ENCODE data around the gene ABCA7. TPM values are rescaled to one million over a fixed set of nuclear protein-coding genes. Genes with fewer than 3 reads are reported as not detected.

The ABCA7 gene
- polyA plus RNA-seq, 6 donors from 2014 or later, result 9.4 to 22.5 (median 11.1) TPM

- Mint-ChIP-seq H3K27me3 (no peaks in the 10 kb centered on the region), H3K36me3 (peaks cover 0 to 5% of the 10 kb centered on the region in 2 donors), H3K4me1 (peaks cover 0 to 7% (median 7%) of the 10 kb centered on the region in 3 donors), H3K9me3 (peaks cover 0 to 1% (median 0%) of the 10 kb centered on the region in 7 donors), H3K27ac (no peak overlapping the region), H3K4me3 (peak overlapping the region in 1 of 8 donors; percentile 51)
- ATAC-seq (ENCODE audit: low read depth in 2 of 2), result no peak
- DNase-seq, result no peak
Measured at GRCh38 chr19:1008268-1009040, 31.5 kb upstream of the ABCA7 start.

- Mint-ChIP-seq H3K4me1 (peaks cover 2 to 14% (median 7%) of the 10 kb centered on the region in 3 donors), H3K27me3 (no peaks in the 10 kb centered on the region), H3K4me3 (no peak overlapping the region), H3K36me3 (peaks cover 0 to 5% of the 10 kb centered on the region in 2 donors), H3K27ac (no peak overlapping the region), H3K9me3 (peaks cover 0 to 1% (median 0%) of the 10 kb centered on the region in 7 donors)
- no peak for ATAC-seq (ENCODE audit: low read depth in 2 of 2)
- DNase-seq, result no peak
Measured at GRCh38 chr19:1009041-1009980, 30.6 kb upstream of the ABCA7 start.

GRCh38 chr19:1009981-1010538 is 29.8 kb upstream of the ABCA7 start:
- Mint-ChIP-seq H3K4me1 (peaks cover 2 to 14% (median 7%) of the 10 kb centered on the region in 3 donors), H3K36me3 (peaks cover 0 to 5% of the 10 kb centered on the region in 2 donors), H3K4me3 (no peak overlapping the region), H3K27ac (peak overlapping the region in 1 of 6 donors; percentile 81), H3K27me3 (no peaks in the 10 kb centered on the region), H3K9me3 (peaks cover 0 to 1% (median 0%) of the 10 kb centered on the region in 7 donors)
- ATAC-seq (ENCODE audit: low read depth in 2 of 2) (no peak), DNase-seq (no peak)

- H3K4me3 Mint-ChIP-seq, result no peak overlapping the region
- H3K9me3 Mint-ChIP-seq, result no peaks in the 10 kb centered on the region
Measured at GRCh38 chr19:1010586-1011510, 29.1 kb upstream of the ABCA7 start.

GRCh38 chr19:1011831-1012333 is 28.0 kb upstream of the ABCA7 start:
- Mint-ChIP-seq H3K27me3 (no peaks in the 10 kb centered on the region), H3K27ac (no peak overlapping the region), H3K4me3 (no peak overlapping the region), H3K9me3 (no peaks in the 10 kb centered on the region), H3K4me1 (peaks cover 8 to 12% (median 9%) of the 10 kb centered on the region in 3 donors), H3K36me3 (peaks cover 0 to 2% of the 10 kb centered on the region in 2 donors)
- ATAC-seq (ENCODE audit: low read depth in 2 of 2), result no peak
- DNase-seq, result no peak

More at GRCh38 chr19:1010586-1011510, 29.1 kb upstream of the ABCA7 start:
- Mint-ChIP-seq H3K27ac (no peak overlapping the region), H3K4me1 (peaks cover 2 to 14% (median 5%) of the 10 kb centered on the region in 3 donors), H3K27me3 (no peaks in the 10 kb centered on the region), H3K36me3 (peaks cover 0 to 5% of the 10 kb centered on the region in 2 donors)
- DNase-seq (no peak), ATAC-seq (ENCODE audit: low read depth in 2 of 2) (no peak)

- H3K27me3 Mint-ChIP-seq, result no peaks in the 10 kb centered on the region
- no peak overlapping the region for H3K27ac Mint-ChIP-seq
- H3K4me3 Mint-ChIP-seq, result no peak overlapping the region
- no peak for DNase-seq
- peaks cover 11 to 14% (median 13%) of the 10 kb centered on the region in 3 donors for H3K4me1 Mint-ChIP-seq
- ATAC-seq (ENCODE audit: low read depth in 2 of 2), result no peak
- H3K9me3 Mint-ChIP-seq, result no peaks in the 10 kb centered on the region
- no peaks in the 10 kb centered on the region for H3K36me3 Mint-ChIP-seq
Measured at GRCh38 chr19:1012334-1012733, 27.6 kb upstream of the ABCA7 start.

GRCh38 chr19:1013218-1013617 is 26.7 kb upstream of the ABCA7 start:
- H3K9me3 Mint-ChIP-seq, result no peaks in the 10 kb centered on the region
- no peaks in the 10 kb centered on the region for H3K27me3 Mint-ChIP-seq
- ATAC-seq (ENCODE audit: low read depth in 2 of 2) (no peak), DNase-seq (no peak)
- H3K4me3 Mint-ChIP-seq, result no peak overlapping the region
- H3K27ac Mint-ChIP-seq, result peak overlapping the region in 1 of 6 donors; percentile 34
- no peaks in the 10 kb centered on the region for H3K36me3 Mint-ChIP-seq
- peaks cover 20 to 22% (median 22%) of the 10 kb centered on the region in 3 donors for H3K4me1 Mint-ChIP-seq

- ATAC-seq (ENCODE audit: low read depth in 2 of 2) (no peak), DNase-seq (no peak)
- Mint-ChIP-seq H3K27ac (peak overlapping the region in 1 of 6 donors; percentile 50), H3K4me3 (no peak overlapping the region), H3K9me3 (no peaks in the 10 kb centered on the region), H3K4me1 (peaks cover 22 to 31% (median 23%) of the 10 kb centered on the region in 3 donors), H3K27me3 (no peaks in the 10 kb centered on the region), H3K36me3 (no peaks in the 10 kb centered on the region)
Measured at GRCh38 chr19:1014161-1015060, 25.5 kb upstream of the ABCA7 start.

- Mint-ChIP-seq H3K36me3 (no peaks in the 10 kb centered on the region), H3K4me1 (peaks cover 28 to 31% (median 29%) of the 10 kb centered on the region in 3 donors), H3K27ac (no peak overlapping the region), H3K4me3 (peak overlapping the region in 1 of 8 donors; percentile 54), H3K27me3 (no peaks in the 10 kb centered on the region), H3K9me3 (no peaks in the 10 kb centered on the region)
- ATAC-seq (ENCODE audit: low read depth in 2 of 2), result no peak
- no peak for DNase-seq
Measured at GRCh38 chr19:1015061-1015781, 24.7 kb upstream of the ABCA7 start.

GRCh38 chr19:1015782-1016646 is 23.9 kb upstream of the ABCA7 start:
- H3K9me3 Mint-ChIP-seq, result no peaks in the 10 kb centered on the region
- H3K4me1 Mint-ChIP-seq, result peaks cover 29 to 31% (median 31%) of the 10 kb centered on the region in 3 donors
- no peaks in the 10 kb centered on the region for H3K36me3 Mint-ChIP-seq
- no peaks in the 10 kb centered on the region for H3K27me3 Mint-ChIP-seq
- H3K27ac Mint-ChIP-seq, result no peak overlapping the region
- DNase-seq (no peak), ATAC-seq (ENCODE audit: low read depth in 2 of 2) (no peak)
- peak overlapping the region in 5 of 8 donors; percentile 19 to 66 (median 62) for H3K4me3 Mint-ChIP-seq
